ENCODE data around the gene HS3ST5.

The HS3ST5 gene

GRCh38 chr6:114342826-114343781, at the start of gene HS3ST5:
Gene HS3ST5, minus strand, starts transcription at chr6:114343023. Its CDS starts 280,178 bp downstream, at chr6:114062845.
- no peak for DNase-seq (ENCODE audit: low read depth)
- peak within 1 kb of the TSS; percentile 30; the same call in 1 of the 2 replicates for H3K4me3 ChIP-seq (ENCODE audit: low read depth, low read length)
- 0 out of 2 replicates have a peak, but pooled peaks have one; percentile 18 for TF ChIP-seq CTCF (IDR thresholded peaks at IDR 0.05; ENCODE audit: control insufficient read depth, extremely low read depth, insufficient read depth)

GRCh38 chr6:114390176-114390575, 47.4 kb upstream of the HS3ST5 start:
- DNase-seq (ENCODE audit: low read depth) = no peak
- no peak for TF ChIP-seq CTCF (IDR thresholded peaks at IDR 0.05; ENCODE audit: control insufficient read depth, extremely low read depth, insufficient read depth)

GRCh38 chr6:114389111-114389510, 46.3 kb upstream of the HS3ST5 start:
- TF ChIP-seq CTCF (IDR thresholded peaks at IDR 0.05; ENCODE audit: control insufficient read depth, extremely low read depth, insufficient read depth) = no peak
- H3K4me3 ChIP-seq (ENCODE audit: low read depth, low read length) = no peak overlapping the region
- no peak for DNase-seq (ENCODE audit: low read depth)

More at GRCh38 chr6:114390176-114390575, 47.4 kb upstream of the HS3ST5 start:
- no peak overlapping the region for H3K4me3 ChIP-seq (ENCODE audit: low read depth, low read length)

- H3K4me3 ChIP-seq (ENCODE audit: low read depth, low read length) = no peak overlapping the region
- no peak for TF ChIP-seq CTCF (IDR thresholded peaks at IDR 0.05; ENCODE audit: control insufficient read depth, extremely low read depth, insufficient read depth)
- DNase-seq (ENCODE audit: low read depth) = no peak
These were observed 39.6 kb upstream of the HS3ST5 start for GRCh38 chr6:114382406-114382805.

- no peak overlapping the region for H3K4me3 ChIP-seq (ENCODE audit: low read depth, low read length)
- no peak for TF ChIP-seq CTCF (IDR thresholded peaks at IDR 0.05; ENCODE audit: control insufficient read depth, extremely low read depth, insufficient read depth)
- DNase-seq (ENCODE audit: low read depth) = no peak
These were observed 35.1 kb upstream of the HS3ST5 start for GRCh38 chr6:114377881-114378280.

- no peak for TF ChIP-seq CTCF (IDR thresholded peaks at IDR 0.05; ENCODE audit: control insufficient read depth, extremely low read depth, insufficient read depth)
- no peak overlapping the region for H3K4me3 ChIP-seq (ENCODE audit: low read depth, low read length)
- DNase-seq (ENCODE audit: low read depth) = no peak
These were observed 33.9 kb upstream of the HS3ST5 start for GRCh38 chr6:114376611-114377175.

Data from LNCaP clone FGC (cell line).